Activated gamma-delta T cell (primary cell): ENCODE results near the gene SPATA32.
A peak's percentile ranks its signal among the peaks of the same experiment; 100 is the strongest.
"Not testable (repeated sequence)": the region's sequence is repeated elsewhere in the genome, so short reads cannot be mapped to it uniquely, and the experiment has no call there.

Source experiments
- DNase-seq: peaks from one replicate; lab custom pipeline; 2025; lab: John Stamatoyannopoulos, UW
- total RNA-seq, 2 donors: gene quantifications; one replicate each; lab custom pipeline; 2026; lab: John Stamatoyannopoulos, UW

The SPATA32 gene, protein sequence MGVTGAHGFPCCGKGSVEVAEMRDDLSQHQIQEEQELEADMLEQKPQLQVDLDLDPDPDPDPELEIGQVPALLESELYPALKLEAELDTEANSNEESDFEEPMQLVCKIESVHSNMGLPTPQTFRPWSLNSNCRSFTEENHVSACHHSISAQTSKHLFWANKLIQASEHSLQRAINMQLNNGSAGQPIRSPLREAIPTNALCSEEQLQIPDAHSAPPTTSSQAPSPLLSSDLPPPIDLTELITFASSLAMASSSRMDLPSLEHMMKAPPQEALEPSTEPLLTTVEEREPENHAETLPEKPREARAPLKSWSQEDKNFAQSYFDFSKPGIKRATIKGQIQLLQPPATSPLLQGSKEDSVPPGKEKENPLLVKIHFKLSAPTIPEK
- 0.83 to 1.4 reads per million in 2 donors for total RNA-seq

- DNase-seq, result peak; percentile 48
These were observed at the start of gene SPATA32 for GRCh38 chr17:45261577-45262515. TSS of gene SPATA32 (minus strand) at chr17:45262094. CDS start at chr17:45262016, 78 bp downstream.

GRCh38 chr17:45311401-45311759, 49.5 kb upstream of the SPATA32 start:
- DNase-seq, result no peak

- DNase-seq, result no peak
These were observed 48.8 kb upstream of the SPATA32 start for GRCh38 chr17:45310380-45311324.

- DNase-seq, result no peak
These were observed 47.5 kb upstream of the SPATA32 start for GRCh38 chr17:45309400-45309799.

DNA sequence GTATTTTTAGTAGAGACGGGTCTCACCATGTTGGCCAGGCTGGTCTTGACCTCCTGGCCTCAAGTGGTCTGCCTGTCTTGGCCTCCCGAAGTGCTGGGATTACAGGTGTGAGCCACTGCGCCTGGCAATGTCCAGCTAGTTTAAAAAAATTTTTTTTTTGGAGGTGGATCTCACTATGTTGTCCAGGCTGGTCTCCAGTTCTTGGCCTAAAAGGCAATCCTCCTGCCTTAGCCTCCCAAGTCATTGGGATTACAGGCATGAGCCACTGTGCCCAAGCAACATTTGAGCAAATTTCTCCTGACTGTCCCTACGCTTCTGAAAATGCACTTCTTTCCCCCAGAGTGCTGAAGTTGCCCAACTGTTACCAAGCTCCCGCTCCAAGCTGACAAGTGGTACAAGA, 46.9 kb upstream of the SPATA32 start:
- no peak for DNase-seq

GRCh38 chr17:45308016-45308365, 46.1 kb upstream of the SPATA32 start:
- DNase-seq, result no peak

GRCh38 chr17:45307290-45308015, 45.6 kb upstream of the SPATA32 start:
- DNase-seq, result no peak

GRCh38 chr17:45306623-45307022, 44.7 kb upstream of the SPATA32 start:
- DNase-seq, result no peak

- DNase-seq, result no peak
These were observed 44.2 kb upstream of the SPATA32 start for GRCh38 chr17:45306094-45306493.

GRCh38 chr17:45305530-45306087, 43.7 kb upstream of the SPATA32 start:
- no peak for DNase-seq

DNA sequence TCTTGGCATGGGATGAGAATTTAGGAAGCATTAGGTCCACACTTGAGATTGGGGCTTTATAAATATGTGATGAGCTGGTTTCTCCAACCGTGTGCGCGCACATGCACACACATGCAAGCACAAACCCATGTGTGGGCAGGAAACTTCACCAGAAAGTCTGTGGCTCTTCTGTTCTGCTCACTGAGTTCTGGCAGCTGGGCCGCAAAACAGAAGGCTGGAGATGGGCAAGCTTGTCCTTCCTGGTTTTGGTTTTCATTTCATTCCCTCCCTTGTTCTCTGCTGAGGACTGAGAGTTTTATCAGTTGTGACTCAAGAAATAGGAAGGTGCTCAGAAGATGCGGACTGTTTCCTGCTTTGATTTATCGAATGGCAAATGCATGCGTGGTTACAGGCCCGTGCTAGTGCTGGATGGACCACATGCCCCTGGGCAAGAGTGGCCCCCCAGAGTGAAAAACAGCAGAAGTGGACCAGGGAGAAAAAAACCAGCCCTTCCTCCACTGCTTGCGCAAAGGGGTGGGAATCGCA, 40.8 kb upstream of the SPATA32 start:
- DNase-seq, result no peak

- not testable (repeated sequence) for DNase-seq
These were observed 40.3 kb upstream of the SPATA32 start for GRCh38 chr17:45302220-45302619.

DNA sequence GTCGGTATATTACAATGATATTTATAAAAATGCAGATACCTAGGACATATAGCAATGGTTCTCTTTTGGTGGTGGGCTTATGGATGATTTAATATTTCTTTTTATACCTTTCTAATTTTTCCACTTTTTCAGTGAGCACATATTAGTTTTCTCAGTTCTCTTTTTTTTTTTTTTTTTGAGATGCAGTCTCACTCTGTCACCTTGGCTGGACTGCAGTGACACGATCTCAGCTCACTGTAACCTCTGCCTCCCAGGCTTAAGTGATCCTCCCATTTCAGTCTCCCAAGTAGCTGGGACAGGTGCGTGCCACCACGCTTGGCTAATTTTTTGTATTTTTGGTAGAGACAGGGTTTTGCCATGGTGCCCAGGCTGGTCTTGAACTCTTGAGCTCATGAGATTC, 39.8 kb upstream of the SPATA32 start:
- DNase-seq, result no peak

- DNase-seq, result no peak
These were observed 38.3 kb upstream of the SPATA32 start for GRCh38 chr17:45300060-45300751.

GRCh38 chr17:45299361-45299760, 37.5 kb upstream of the SPATA32 start:
- no peak for DNase-seq

DNA sequence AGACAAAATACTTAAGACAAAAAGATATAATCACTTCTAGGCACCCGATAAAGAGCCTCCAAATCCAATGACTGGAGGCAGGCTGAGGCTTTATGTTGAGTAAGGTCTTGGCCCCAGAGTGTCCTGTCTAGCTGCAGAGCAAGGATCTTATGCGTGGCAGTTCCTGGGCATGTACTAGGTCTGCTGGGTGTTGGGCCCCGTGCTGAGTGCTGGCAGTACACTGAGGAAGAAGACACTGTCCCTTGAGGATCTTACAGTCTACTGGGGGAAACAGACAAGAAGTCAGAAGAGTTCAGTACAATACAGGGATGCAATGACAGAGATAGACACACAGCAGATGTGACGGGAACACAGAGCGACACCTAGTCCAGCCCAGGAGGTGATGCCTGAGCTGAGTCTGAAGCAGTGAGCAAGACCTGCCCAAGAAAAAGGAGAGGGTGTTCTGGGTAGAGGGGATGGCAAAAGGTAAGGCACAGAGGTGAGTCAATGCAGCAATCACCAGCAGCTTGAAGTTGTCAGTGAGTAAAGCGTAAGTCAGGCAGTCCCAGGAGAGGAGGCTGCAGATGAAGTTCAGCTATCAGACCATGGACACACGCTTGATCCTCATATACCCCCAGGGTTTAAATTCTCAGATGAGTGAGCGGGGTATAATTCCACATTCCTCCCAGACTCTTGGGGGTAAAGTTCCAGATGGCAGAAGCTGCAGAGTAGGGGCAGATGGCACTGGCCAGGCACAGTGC, 36.8 kb upstream of the SPATA32 start:
- DNase-seq, result no peak

- DNase-seq, result no peak
These were observed 34.9 kb upstream of the SPATA32 start for GRCh38 chr17:45296833-45297124.

DNA sequence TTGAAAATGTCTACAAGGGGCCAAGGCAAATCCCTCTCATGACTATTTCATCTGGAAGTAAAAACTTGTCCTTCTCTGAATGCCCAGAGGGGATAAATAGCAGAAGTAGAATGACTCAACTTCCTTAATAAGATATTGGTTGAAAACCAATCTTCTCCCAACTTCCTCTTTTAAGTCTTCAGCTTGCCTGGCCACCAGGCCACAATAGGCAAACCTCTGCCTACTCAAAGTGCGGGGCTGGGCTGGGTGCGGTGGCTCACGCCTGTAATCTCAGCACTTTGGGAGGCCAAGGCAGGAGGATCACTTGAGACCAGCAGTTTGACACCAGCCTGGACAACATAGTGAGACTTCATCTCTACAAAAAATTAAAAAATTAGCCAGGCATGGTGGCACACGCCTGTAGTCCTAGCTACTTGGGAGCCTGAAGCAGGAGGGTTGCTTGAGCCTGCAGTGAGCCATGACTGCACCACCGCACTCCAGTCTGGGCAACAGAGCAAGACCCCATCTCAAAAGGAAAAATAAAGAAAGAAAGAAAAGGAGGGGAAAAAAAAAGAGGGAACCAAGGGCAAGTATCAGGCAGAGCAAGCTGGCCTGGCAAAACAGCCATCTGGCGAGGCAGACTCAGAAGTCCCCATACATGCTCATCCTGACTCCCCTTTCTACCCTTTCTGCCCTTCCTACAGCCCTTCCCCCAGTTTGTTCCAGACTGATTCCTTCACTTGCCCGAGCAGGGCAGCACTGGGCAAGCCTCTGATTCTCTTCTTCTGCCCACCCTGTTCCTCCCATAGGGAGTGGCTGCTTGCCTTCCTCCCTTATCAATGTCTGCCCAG, 34.3 kb upstream of the SPATA32 start:
- DNase-seq, result no peak

DNA sequence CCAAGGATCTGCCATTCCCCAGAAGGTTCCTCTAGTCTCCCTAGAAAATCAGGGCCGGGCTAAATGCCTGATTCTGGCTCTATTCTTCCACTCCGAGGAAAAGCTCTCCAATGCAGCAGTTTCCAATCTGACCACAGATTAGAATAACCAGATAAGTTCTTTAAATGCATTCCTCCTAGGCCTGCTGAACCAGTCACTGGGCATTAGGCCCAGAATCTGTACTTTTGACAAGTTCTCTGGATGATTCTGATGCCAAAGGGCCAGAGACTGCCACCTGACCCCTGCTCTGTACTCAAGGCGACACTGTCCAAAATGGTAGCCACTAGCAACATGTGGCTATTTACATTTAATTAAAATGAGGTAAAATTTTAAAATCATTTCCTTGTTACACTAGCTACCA, 32.6 kb upstream of the SPATA32 start:
- no peak for DNase-seq
